Kidney epithelial cell (primary cell): Measurements from ENCODE around the gene GTF2IRD1. TPM values are rescaled to one million over a fixed set of nuclear protein-coding genes. Genes with fewer than 3 reads are reported as not detected.
"Not testable (repeated sequence)": the region's sequence is repeated elsewhere in the genome, so short reads cannot be mapped to it uniquely, and the experiment has no call there.

Source experiments
- DNase-seq: peaks from one replicate; pipeline ENCODE4 v3.0.0-alpha.2; 2010; ENCODE audit warnings: low read depth
- H3K27me3 ChIP-seq: 2 replicates; pipeline ENCODE4 v1.6.0; 2011; ENCODE audit warnings: low read length; ENCODE audit not compliant: control insufficient read depth, insufficient read depth
- H3K36me3 ChIP-seq: 2 replicates; pipeline ENCODE4 v1.5.1; 2011; ENCODE audit warnings: low read length; ENCODE audit not compliant: control insufficient read depth, insufficient read depth
- H3K4me3 ChIP-seq: 2 replicates; pipeline ENCODE4 v1.5.1; 2011; ENCODE audit warnings: low read depth, mild to moderate bottlenecking, control low read depth, low read length
- total RNA-seq: library from RNA; depleted of rRNA; stranded (reverse); fragments of >200 nt; gene quantifications from 2 replicates; pipeline ENCODE4 v1.2.3, GENCODE V29; 2015
- TF ChIP-seq, protein P1 (sequence below): IDR thresholded peaks from 2 replicates; pipeline ENCODE4 v1.5.1; 2011; ENCODE audit warnings: mild to moderate bottlenecking, moderate library complexity, low read length, control low read depth, inconsistent platforms; ENCODE audit not compliant: insufficient read depth, poor library complexity, severe bottlenecking

The GTF2IRD1 gene
- total RNA-seq, 1 donor from 2014 or later: 36.8 TPM

DNA sequence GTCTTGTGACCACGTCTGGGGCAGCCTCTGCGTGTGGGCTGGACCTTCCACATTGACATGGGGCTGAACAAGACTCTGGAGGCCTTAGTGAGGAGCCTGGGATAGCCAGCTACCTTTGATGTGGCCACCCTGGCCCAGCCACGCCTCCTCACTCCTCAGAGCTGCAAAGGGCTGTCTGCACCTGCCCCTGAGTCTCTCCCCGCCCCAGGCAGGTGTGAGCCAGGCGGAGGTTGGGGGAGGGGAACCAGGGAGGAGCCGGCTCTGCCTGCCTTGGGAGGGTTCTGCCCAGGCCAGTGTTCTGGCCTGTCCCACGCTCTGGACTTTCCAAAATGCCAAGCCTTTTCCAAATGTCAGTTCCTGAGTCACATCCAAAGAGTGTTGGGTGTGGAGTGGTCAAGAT is 72.2 kb downstream of the GTF2IRD1 start:
- Histone ChIP-seq H3K36me3 (peaks cover 1% of the 10 kb centered on the region), H3K27me3 (no peaks in the 10 kb centered on the region), H3K4me3 (no peak overlapping the region)
- no peak for DNase-seq
- TF ChIP-seq, protein P1, sequence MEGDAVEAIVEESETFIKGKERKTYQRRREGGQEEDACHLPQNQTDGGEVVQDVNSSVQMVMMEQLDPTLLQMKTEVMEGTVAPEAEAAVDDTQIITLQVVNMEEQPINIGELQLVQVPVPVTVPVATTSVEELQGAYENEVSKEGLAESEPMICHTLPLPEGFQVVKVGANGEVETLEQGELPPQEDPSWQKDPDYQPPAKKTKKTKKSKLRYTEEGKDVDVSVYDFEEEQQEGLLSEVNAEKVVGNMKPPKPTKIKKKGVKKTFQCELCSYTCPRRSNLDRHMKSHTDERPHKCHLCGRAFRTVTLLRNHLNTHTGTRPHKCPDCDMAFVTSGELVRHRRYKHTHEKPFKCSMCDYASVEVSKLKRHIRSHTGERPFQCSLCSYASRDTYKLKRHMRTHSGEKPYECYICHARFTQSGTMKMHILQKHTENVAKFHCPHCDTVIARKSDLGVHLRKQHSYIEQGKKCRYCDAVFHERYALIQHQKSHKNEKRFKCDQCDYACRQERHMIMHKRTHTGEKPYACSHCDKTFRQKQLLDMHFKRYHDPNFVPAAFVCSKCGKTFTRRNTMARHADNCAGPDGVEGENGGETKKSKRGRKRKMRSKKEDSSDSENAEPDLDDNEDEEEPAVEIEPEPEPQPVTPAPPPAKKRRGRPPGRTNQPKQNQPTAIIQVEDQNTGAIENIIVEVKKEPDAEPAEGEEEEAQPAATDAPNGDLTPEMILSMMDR: no peak

DNA sequence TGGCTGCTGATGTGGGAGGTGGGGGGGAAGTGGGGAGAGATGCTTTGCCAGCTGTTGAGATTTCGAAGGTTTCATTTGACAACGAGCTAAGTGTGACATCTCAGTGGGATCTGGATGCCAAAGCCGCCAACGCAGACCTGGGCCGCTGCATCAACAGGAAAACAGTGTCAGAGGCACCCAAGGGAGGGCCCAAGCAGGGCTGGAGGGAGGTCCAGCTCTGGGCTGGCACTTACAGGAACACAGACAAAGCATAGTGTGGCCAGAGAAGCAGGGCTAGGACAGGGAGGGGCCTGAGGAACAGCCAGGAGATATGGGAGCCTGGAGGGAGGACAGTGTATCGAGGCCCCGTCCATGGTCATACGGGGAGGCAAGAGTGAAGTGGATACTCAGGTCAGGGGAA is 73.1 kb downstream of the GTF2IRD1 start:
- H3K27me3 ChIP-seq: no peaks in the 10 kb centered on the region
- no peak for DNase-seq
- H3K36me3 ChIP-seq: peaks cover under 1% of the 10 kb centered on the region
- H3K4me3 ChIP-seq: no peak overlapping the region
- TF ChIP-seq, protein P1: no peak

DNA sequence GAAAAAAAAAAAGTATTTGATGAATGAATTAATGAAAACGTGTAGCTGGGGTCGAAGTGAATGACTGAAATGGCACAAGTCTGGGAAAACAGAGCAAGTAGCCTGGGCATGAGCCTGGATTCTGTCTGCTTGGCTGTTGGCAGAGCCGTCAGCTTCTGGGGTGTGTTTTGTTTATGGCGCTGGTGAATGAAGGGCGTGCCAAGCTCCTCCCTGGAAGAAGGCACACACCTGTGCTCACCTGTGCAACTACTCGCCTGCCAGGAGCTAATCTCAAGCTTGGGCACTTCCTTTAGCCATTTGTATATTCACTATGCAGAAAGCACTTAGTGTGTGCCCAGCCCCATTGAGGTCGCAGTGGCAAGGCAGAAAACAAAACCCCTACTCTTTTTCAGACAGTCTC is 74.1 kb downstream of the GTF2IRD1 start:
- DNase-seq: no peak
- H3K27me3 ChIP-seq: no peaks in the 10 kb centered on the region
- no peaks in the 10 kb centered on the region for H3K36me3 ChIP-seq
- TF ChIP-seq, protein P1: no peak
- H3K4me3 ChIP-seq: no peak overlapping the region

DNA sequence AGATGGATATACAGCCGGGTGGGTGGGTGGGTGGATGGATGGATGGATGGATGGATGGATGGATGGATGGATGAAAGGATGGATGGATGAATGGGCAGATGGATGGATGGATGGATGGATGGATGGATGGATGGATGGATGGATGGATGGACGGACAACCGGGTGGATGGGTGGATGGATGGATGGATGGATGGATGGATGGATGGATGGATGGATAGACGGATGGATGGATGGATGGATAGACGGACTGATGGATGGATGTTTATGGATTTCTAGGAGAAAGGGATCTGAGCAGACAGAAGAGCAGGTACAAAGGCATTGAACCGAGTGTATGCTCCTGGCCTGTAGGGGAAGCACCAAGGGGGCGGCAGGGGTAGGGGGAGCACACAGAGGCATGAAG is 75.1 kb downstream of the GTF2IRD1 start:
- H3K27me3 ChIP-seq, H3K4me3 ChIP-seq, H3K36me3 ChIP-seq, DNase-seq: not testable (repeated sequence)

DNA sequence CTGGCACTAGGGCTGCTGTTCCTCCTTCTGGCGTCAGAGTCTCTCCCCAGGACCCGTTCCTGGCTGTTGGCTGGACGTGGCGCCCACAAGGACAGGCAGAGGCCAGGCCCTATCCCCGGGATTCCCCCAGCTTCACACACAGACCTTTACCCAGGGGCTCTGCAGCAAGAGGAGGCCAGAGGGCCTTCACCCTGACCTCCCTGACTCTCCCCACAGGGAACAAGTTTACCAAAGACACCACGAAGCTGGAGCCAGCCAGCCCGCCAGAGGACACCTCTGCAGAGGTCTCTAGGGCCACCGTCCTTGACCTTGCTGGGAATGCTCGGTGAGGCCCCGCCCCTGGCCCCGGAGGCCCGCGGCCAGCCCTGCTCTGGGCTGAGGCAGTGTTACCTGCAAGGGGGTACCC is 82.2 kb downstream of the GTF2IRD1 start:
- Histone ChIP-seq H3K36me3 (peaks cover 2% of the 10 kb centered on the region), H3K27me3 (no peaks in the 10 kb centered on the region)
- TF ChIP-seq, protein P1: no peak

DNA sequence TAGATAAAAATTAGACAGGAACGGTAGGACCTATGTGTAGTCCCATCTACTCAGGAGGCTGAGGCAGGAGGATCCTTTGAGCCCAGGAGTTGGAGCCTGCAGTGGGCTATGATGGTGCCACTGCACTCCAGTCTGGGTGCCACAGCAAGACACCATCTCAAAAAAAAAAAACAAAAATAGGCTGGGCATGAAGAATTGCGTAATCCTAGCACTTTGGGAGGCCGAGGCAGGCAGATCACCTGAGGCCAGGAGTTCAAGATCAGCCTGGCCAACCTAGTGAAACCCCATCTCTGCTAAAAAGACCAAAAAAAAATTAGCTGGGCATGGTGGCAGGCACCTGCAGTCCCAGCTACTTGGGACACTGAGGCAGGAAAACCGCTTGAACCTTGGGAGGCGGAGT is 88.2 kb downstream of the GTF2IRD1 start:
- H3K36me3 ChIP-seq: not testable (repeated sequence)

More for the DNA sequence above, 82.2 kb downstream of the GTF2IRD1 start:
- no peak overlapping the region for H3K4me3 ChIP-seq
- no peak for DNase-seq

DNA sequence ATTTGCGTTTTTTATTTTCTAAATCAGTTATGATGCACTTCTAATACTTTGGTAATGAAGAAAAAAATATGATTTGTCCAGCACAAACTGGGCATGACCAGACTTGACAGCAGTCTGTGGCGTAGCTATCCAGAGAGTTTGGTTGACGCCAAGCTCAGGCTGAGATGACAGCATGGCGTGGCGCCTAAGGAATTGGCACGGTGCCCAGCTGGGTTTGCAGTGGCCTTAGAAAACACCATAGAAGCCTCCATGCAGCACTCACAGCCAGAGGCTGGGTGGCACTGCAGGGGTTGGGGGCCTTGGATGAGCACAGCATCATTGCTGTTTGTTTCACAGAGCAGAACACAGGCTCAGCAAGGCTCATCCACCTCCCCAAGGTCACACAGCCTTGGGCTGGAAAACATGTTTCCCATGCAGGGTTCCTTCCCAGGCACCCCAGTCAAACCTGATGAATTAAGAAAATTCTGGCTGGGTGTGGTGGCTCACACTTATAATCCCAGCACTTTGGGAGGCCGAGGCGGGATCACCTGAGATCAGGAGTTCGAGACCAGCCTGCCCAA is 88.9 kb downstream of the GTF2IRD1 start:
- no peaks in the 10 kb centered on the region for H3K27me3 ChIP-seq
- no peak for DNase-seq
- H3K4me3 ChIP-seq: no peak overlapping the region
- TF ChIP-seq, protein P1: no peak
- H3K36me3 ChIP-seq: peaks cover 5% of the 10 kb centered on the region

More for the DNA sequence above, 88.2 kb downstream of the GTF2IRD1 start:
- not testable (repeated sequence) for H3K4me3 ChIP-seq, H3K27me3 ChIP-seq, DNase-seq
